Measurements from ENCODE around the gene MANBA.

- TF ChIP-seq HMG20A (CRISPR knock-in tag; IDR thresholded peaks at IDR 0.05; ENCODE audit: borderline replicate concordance) (no peak), TBL1XR1 (IDR thresholded peaks at IDR 0.05; ENCODE audit: borderline replicate concordance, low read length, partially characterized antibody) (no peak)
These were observed 3.1 kb downstream of the MANBA start for GRCh38 chr4:102757681-102758080.
